Chondrocyte (in vitro differentiated cells): Measurements from ENCODE around the gene GZMM. TPM values are rescaled to one million over a fixed set of nuclear protein-coding genes. Genes with fewer than 3 reads are reported as not detected.
A peak's percentile ranks its signal among the peaks of the same experiment; 100 is the strongest.

Source experiments
- DNase-seq: peaks from one replicate; pipeline ENCODE4 v3.0.0; 2021; ENCODE audit warnings: mixed read lengths, low spot score
- H3K27ac Mint-ChIP-seq: one replicate; pipeline ENCODE4 v1.8.0; 2021; ENCODE audit warnings: mild to moderate bottlenecking, moderate library complexity, mixed read lengths; ENCODE audit not compliant: unreplicated experiment
- H3K27me3 Mint-ChIP-seq: 2 replicates; pipeline ENCODE4 v1.8.0; 2021; ENCODE audit warnings: low read depth, mixed read lengths
- H3K36me3 Mint-ChIP-seq: 2 replicates; pipeline ENCODE4 v1.8.0; 2021; ENCODE audit warnings: low read depth, mixed read lengths
- H3K4me1 Mint-ChIP-seq: 2 replicates; pipeline ENCODE4 v1.8.0; 2021; ENCODE audit warnings: low read depth, mild to moderate bottlenecking, mixed read lengths
- H3K4me3 Mint-ChIP-seq: one replicate; pipeline ENCODE4 v1.8.0; 2021; ENCODE audit warnings: mild to moderate bottlenecking, moderate library complexity, mixed read lengths; ENCODE audit not compliant: unreplicated experiment
- H3K9me3 Mint-ChIP-seq: 2 replicates; pipeline ENCODE4 v1.8.0; 2021; ENCODE audit warnings: low read depth, mixed read lengths
- long read RNA-seq: library from polyadenylated mRNA; stranded (forward); transcript quantifications from one replicate; pipeline ENCODE4 v2.0.0, GENCODE V29; 2021
- total RNA-seq: library from RNA; stranded (reverse); gene quantifications from 3 replicates; pipeline ENCODE4 v1.2.1, GENCODE V29; 2021
- TF ChIP-seq, protein P1 (sequence below): fragments of 200-600 bp; sonication (generic); IDR thresholded peaks from 2 replicates; pipeline ENCODE4 v1.5.0; 2021; ENCODE audit warnings: antibody characterized with exemption, mild to moderate bottlenecking, moderate library complexity

Gene GZMM
- not detected in 3 replicates for total RNA-seq
- long read RNA-seq: 0 reads

DNA sequence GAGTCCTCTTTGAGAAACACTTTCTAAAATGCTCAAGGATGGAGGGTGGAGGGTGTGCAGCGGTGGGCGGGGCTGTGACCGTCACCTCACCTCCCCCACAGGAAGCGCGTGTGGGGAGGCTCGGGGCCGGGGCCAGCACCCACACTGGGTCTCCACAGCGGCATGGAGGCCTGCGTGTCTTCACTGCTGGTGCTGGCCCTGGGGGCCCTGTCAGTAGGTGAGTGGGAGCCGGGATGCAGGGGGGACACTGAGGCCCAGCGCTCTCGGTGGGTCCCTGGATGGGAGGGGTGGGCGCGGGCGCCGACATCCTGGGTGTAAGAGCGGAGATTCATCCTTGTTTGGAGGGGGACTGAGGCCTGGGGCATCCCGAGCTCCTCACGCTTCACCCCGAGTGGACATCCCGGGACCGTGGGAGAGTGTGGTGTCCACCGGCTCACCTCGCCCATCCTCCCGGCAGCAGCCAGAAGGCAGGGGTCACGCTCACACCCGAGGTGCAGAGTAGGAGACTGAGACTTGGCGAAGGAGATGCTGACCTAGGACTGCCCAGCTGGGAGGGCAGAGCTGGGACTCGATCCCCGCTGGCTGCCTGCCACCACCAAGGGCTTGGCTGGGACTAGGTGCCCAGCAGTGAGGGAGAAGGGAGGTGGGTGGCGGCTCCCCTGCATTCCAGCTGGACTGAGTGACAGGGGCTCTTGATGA is at the start of gene GZMM:
TSS of gene GZMM (plus strand) at position 144 of the 699 bp plus-strand sequence. CDS start at position 163, 19 bp downstream.
- no peak within 1 kb of the TSS for H3K27ac Mint-ChIP-seq
- peaks cover 3% of the 10 kb centered on the region for H3K36me3 Mint-ChIP-seq
- DNase-seq: no peak
- TF ChIP-seq, protein P1, sequence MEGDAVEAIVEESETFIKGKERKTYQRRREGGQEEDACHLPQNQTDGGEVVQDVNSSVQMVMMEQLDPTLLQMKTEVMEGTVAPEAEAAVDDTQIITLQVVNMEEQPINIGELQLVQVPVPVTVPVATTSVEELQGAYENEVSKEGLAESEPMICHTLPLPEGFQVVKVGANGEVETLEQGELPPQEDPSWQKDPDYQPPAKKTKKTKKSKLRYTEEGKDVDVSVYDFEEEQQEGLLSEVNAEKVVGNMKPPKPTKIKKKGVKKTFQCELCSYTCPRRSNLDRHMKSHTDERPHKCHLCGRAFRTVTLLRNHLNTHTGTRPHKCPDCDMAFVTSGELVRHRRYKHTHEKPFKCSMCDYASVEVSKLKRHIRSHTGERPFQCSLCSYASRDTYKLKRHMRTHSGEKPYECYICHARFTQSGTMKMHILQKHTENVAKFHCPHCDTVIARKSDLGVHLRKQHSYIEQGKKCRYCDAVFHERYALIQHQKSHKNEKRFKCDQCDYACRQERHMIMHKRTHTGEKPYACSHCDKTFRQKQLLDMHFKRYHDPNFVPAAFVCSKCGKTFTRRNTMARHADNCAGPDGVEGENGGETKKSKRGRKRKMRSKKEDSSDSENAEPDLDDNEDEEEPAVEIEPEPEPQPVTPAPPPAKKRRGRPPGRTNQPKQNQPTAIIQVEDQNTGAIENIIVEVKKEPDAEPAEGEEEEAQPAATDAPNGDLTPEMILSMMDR: no peak
- no peaks in the 10 kb centered on the region for H3K27me3 Mint-ChIP-seq
- no peak within 1 kb of the TSS for H3K4me3 Mint-ChIP-seq
- H3K9me3 Mint-ChIP-seq: no peaks in the 10 kb centered on the region
- no peaks in the 10 kb centered on the region for H3K4me1 Mint-ChIP-seq

- no peak for DNase-seq
- Mint-ChIP-seq H3K9me3 (no peaks in the 10 kb centered on the region), H3K27ac (no peak overlapping the region), H3K4me3 (no peak overlapping the region), H3K27me3 (peaks cover 13% of the 10 kb centered on the region), H3K4me1 (peaks cover 17% of the 10 kb centered on the region), H3K36me3 (peaks cover 2% of the 10 kb centered on the region)
- TF ChIP-seq, protein P1: no peak
Observed at GRCh38 chr19:494171-495080, 49.4 kb upstream of the GZMM start.

- H3K27me3 Mint-ChIP-seq: peaks cover 15% of the 10 kb centered on the region
- DNase-seq: no peak
- TF ChIP-seq, protein P1: no peak
- H3K27ac Mint-ChIP-seq: no peak overlapping the region
- H3K36me3 Mint-ChIP-seq: peaks cover 2% of the 10 kb centered on the region
- no peaks in the 10 kb centered on the region for H3K9me3 Mint-ChIP-seq
- no peak overlapping the region for H3K4me3 Mint-ChIP-seq
- H3K4me1 Mint-ChIP-seq: peaks cover 11% of the 10 kb centered on the region
Observed at GRCh38 chr19:495081-495401, 48.8 kb upstream of the GZMM start.

GRCh38 chr19:495402-496111 is 48.3 kb upstream of the GZMM start:
- H3K27ac Mint-ChIP-seq: no peak overlapping the region
- DNase-seq: no peak
- H3K9me3 Mint-ChIP-seq: no peaks in the 10 kb centered on the region
- H3K4me3 Mint-ChIP-seq: no peak overlapping the region
- peaks cover 6% of the 10 kb centered on the region for H3K4me1 Mint-ChIP-seq
- TF ChIP-seq, protein P1: peak; percentile 85
- peaks cover 15% of the 10 kb centered on the region for H3K27me3 Mint-ChIP-seq
- peaks cover 2% of the 10 kb centered on the region for H3K36me3 Mint-ChIP-seq

DNA sequence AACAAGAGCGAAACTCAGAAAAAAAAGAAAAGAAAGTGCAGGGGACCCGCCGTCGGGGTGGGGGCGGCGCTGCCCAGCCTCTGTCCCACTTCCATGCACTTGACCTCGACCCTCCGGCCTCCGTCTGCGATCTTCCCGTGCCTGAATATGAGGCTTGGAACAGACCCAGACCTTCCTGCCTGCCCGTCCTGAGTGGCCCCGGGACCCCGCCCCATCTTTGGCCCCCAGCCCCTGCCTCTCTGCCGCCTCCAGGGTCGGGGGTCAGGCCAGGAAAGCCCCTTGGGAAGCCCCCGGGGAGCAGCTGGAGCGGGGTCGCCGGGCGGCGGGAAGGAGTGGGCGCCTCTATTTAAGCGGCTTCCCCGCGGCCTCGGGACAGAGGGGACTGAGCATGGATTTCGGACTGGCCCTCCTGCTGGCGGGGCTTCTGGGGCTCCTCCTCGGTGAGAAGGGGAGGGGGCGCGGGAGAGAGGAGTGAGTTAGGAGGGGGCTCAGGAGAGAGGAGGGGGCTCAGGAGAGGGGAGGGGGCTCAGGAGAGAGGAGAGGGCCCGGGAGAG is 47.7 kb upstream of the GZMM start, which contains the start of gene MADCAM1:
TSS of gene MADCAM1 (plus strand) at position 375 of the 554 bp plus-strand sequence. CDS start at position 389, 14 bp downstream.
- DNase-seq: no peak
- Mint-ChIP-seq H3K9me3 (no peaks in the 10 kb centered on the region), H3K4me1 (peaks cover 5% of the 10 kb centered on the region), H3K4me3 (no peak within 1 kb of the TSS), H3K36me3 (peaks cover 2% of the 10 kb centered on the region), H3K27ac (no peak within 1 kb of the TSS), H3K27me3 (peaks cover 15% of the 10 kb centered on the region)
- TF ChIP-seq, protein P1: no peak
